Fibroblast of lung (primary cell): Measurements from ENCODE around the gene GFM1. TPM values are rescaled to one million over a fixed set of nuclear protein-coding genes. Genes with fewer than 3 reads are reported as not detected.

Experiments used
- DNase-seq, 2 donors: peaks; one replicate each; pipeline versions ENCODE4 v3.0.0 to v3.0.0-alpha.2; 2010; ENCODE audit warnings: low read depth in 2 of 2
- H2AFZ ChIP-seq: 2 replicates; pipeline ENCODE4 v1.5.1; 2012; ENCODE audit warnings: low read length, control low read depth, inconsistent platforms
- H3K27ac ChIP-seq: 2 replicates; pipeline ENCODE4 v1.5.1; 2011; ENCODE audit warnings: low read length, control low read depth; ENCODE audit not compliant: insufficient read depth
- H3K27me3 ChIP-seq: 2 replicates; pipeline ENCODE4 v1.5.1; 2011; ENCODE audit warnings: mild to moderate bottlenecking, low read length; ENCODE audit not compliant: control insufficient read depth, insufficient read depth
- H3K36me3 ChIP-seq: 2 replicates; pipeline ENCODE4 v1.5.1; 2011; ENCODE audit warnings: low read length; ENCODE audit not compliant: control insufficient read depth, insufficient read depth
- H3K4me1 ChIP-seq: 2 replicates; pipeline ENCODE4 v1.5.1; 2011; ENCODE audit warnings: low read length; ENCODE audit not compliant: control insufficient read depth, insufficient read depth; ENCODE audit errors: extremely low read depth
- H3K4me2 ChIP-seq: 2 replicates; pipeline ENCODE4 v1.5.1; 2011; ENCODE audit warnings: low read length, control low read depth; ENCODE audit not compliant: insufficient read depth; ENCODE audit errors: extremely low read depth
- H3K4me3 ChIP-seq, 4 experiments: fragments of 200-600 bp in 1 of 4; sonication (generic) in 1 of 4; replicated peaks in 1 of 4; 2 replicates each; pipeline ENCODE4 v1.5.1; 2011 to 2016; ENCODE audit warnings: low read length in 4 of 4, low read depth in 3 of 4, mild to moderate bottlenecking in 3 of 4, control low read depth in 2 of 4, inconsistent platforms in 1 of 4, mixed read lengths in 1 of 4; ENCODE audit not compliant: insufficient read depth in 1 of 4; ENCODE audit errors: control extremely low read depth in 1 of 4
- H3K79me2 ChIP-seq: 2 replicates; pipeline ENCODE4 v1.5.1; 2012; ENCODE audit warnings: mild to moderate bottlenecking, low read length, inconsistent platforms; ENCODE audit not compliant: control insufficient read depth, insufficient read depth
- H3K9ac ChIP-seq: 2 replicates; pipeline ENCODE4 v1.5.1; 2011; ENCODE audit warnings: mild to moderate bottlenecking, low read length, control low read depth; ENCODE audit not compliant: insufficient read depth
- H3K9me3 ChIP-seq: 2 replicates; pipeline ENCODE4 v1.5.1; 2012; ENCODE audit warnings: low read depth, low read length; ENCODE audit not compliant: control insufficient read depth, insufficient read depth
- H4K20me1 ChIP-seq: 2 replicates; pipeline ENCODE4 v1.5.1; 2011; ENCODE audit warnings: low read length; ENCODE audit not compliant: control insufficient read depth, insufficient read depth; ENCODE audit errors: extremely low read depth
- EZH2 ChIP-seq: IDR thresholded peaks from 2 replicates; pipeline ENCODE4 v1.5.1; 2012; ENCODE audit warnings: low read length, control low read depth, mild to moderate bottlenecking; ENCODE audit errors: missing control alignments
- polyA plus RNA-seq, 2 donors: library from polyadenylated mRNA; depleted of rRNA in 1 of 2; stranded (reverse) in 1 of 2; unstranded in 1 of 2; fragments of >200 nt; gene quantifications; 2 replicates each; pipeline ENCODE4 v1.2.1, GENCODE V29; 2011 to 2012; ENCODE audit warnings: missing spikeins in 1 of 2
- total RNA-seq: library from RNA; depleted of rRNA; stranded (reverse); fragments of >200 nt; gene quantifications from 2 replicates; pipeline ENCODE4 v1.2.1, GENCODE V29; 2014
- TF ChIP-seq, protein P1 (sequence below), 2 donors: IDR thresholded peaks in 1 of 2; conservative IDR thresholded peaks in 1 of 2; 1 replicate in 1 of 2; 2 replicates in 1 of 2; pipeline ENCODE4 v1.5.1; 2011 to 2012; ENCODE audit warnings: low read length in 2 of 2, control low read depth in 1 of 2, inconsistent platforms in 1 of 2, low read depth in 1 of 2, mild to moderate bottlenecking in 1 of 2

The GFM1 gene
- total and polyA plus RNA-seq, 2 donors (not counting 1 experiment from before 2014, with no cell fraction given), result 30.5 to 38.6 TPM

GRCh38 chr3:158702815-158703481, 58.6 kb downstream of the GFM1 start:
- Histone ChIP-seq H3K4me3 (no peak overlapping the region), H3K9ac (no peak overlapping the region), H4K20me1 (no peaks in the 10 kb centered on the region), H3K36me3 (no peaks in the 10 kb centered on the region), H3K79me2 (no peaks in the 10 kb centered on the region), H3K4me2 (peak overlapping the region; percentile 56), H2AFZ (no peak overlapping the region), H3K9me3 (no peaks in the 10 kb centered on the region), H3K4me1 (peaks cover 28% of the 10 kb centered on the region), H3K27ac (peak overlapping the region; percentile 85), H3K27me3 (no peaks in the 10 kb centered on the region)
- DNase-seq, result peak; percentile 52 to 88
- no peak for TF ChIP-seq EZH2
- TF ChIP-seq, protein P1, sequence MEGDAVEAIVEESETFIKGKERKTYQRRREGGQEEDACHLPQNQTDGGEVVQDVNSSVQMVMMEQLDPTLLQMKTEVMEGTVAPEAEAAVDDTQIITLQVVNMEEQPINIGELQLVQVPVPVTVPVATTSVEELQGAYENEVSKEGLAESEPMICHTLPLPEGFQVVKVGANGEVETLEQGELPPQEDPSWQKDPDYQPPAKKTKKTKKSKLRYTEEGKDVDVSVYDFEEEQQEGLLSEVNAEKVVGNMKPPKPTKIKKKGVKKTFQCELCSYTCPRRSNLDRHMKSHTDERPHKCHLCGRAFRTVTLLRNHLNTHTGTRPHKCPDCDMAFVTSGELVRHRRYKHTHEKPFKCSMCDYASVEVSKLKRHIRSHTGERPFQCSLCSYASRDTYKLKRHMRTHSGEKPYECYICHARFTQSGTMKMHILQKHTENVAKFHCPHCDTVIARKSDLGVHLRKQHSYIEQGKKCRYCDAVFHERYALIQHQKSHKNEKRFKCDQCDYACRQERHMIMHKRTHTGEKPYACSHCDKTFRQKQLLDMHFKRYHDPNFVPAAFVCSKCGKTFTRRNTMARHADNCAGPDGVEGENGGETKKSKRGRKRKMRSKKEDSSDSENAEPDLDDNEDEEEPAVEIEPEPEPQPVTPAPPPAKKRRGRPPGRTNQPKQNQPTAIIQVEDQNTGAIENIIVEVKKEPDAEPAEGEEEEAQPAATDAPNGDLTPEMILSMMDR (conservative IDR thresholded peaks at IDR 0.05 in 1 of 2, IDR thresholded peaks at IDR 0.05 in 1 of 2; ENCODE audit: low read depth in 1 of 2, low read length in 2 of 2), result no peak

GRCh38 chr3:158703566-158703965, 59.2 kb downstream of the GFM1 start:
- H3K9me3 ChIP-seq, result no peaks in the 10 kb centered on the region
- H2AFZ ChIP-seq, result no peak overlapping the region
- no peaks in the 10 kb centered on the region for H3K36me3 ChIP-seq
- TF ChIP-seq, protein P1 (conservative IDR thresholded peaks at IDR 0.05 in 1 of 2, IDR thresholded peaks at IDR 0.05 in 1 of 2; ENCODE audit: low read depth in 1 of 2, low read length in 2 of 2), result no peak
- TF ChIP-seq EZH2, result no peak
- no peak overlapping the region for H3K9ac ChIP-seq
- peaks cover 28% of the 10 kb centered on the region for H3K4me1 ChIP-seq
- no peaks in the 10 kb centered on the region for H3K27me3 ChIP-seq
- DNase-seq, result peak in 1 of 2 donors; percentile 74
- no peaks in the 10 kb centered on the region for H3K79me2 ChIP-seq
- H3K27ac ChIP-seq, result peak overlapping the region; percentile 85
- peak overlapping the region; percentile 56 for H3K4me2 ChIP-seq
- no peaks in the 10 kb centered on the region for H4K20me1 ChIP-seq
- no peak overlapping the region for H3K4me3 ChIP-seq

- Histone ChIP-seq H2AFZ (no peak overlapping the region), H3K4me3 (no peak overlapping the region), H4K20me1 (no peaks in the 10 kb centered on the region), H3K9ac (no peak overlapping the region), H3K79me2 (no peaks in the 10 kb centered on the region), H3K4me1 (peaks cover 11% of the 10 kb centered on the region), H3K9me3 (no peaks in the 10 kb centered on the region), H3K36me3 (no peaks in the 10 kb centered on the region), H3K4me2 (peak overlapping the region; percentile 42), H3K27me3 (no peaks in the 10 kb centered on the region), H3K27ac (peak overlapping the region; percentile 78)
- TF ChIP-seq, protein P1 (conservative IDR thresholded peaks at IDR 0.05 in 1 of 2, IDR thresholded peaks at IDR 0.05 in 1 of 2; ENCODE audit: low read depth in 1 of 2, low read length in 2 of 2), result no peak
- no peak for TF ChIP-seq EZH2
- peak; percentile 96 to 100 for DNase-seq
Measured at GRCh38 chr3:158709666-158710083, 65.3 kb downstream of the GFM1 start.
